PC-9 (cell line): Measurements from ENCODE around the gene TSBP1. TPM values are rescaled to one million over a fixed set of nuclear protein-coding genes. Genes with fewer than 3 reads are reported as not detected.
A peak's percentile ranks its signal among the peaks of the same experiment; 100 is the strongest.

Source experiments
- BruUV-seq: library from RNA; stranded (reverse); fragments of 400-500 nt; replicated peaks from 2 replicates; lab custom pipeline; 2021; lab: Mats Ljungman, UMichigan
- CTCF ChIA-PET: fragments of 300-600 bp; sonication (Branson Sonifier 250); formaldehyde crosslinking; loops from one replicate; lab custom pipeline; 2022; ENCODE audit warnings: antibody characterized with exemption; lab: Charles Lee
- POLR2A ChIA-PET: fragments of 300-600 bp; sonication (Branson Sonifier 250); formaldehyde crosslinking; loops from one replicate; lab custom pipeline; 2022; ENCODE audit warnings: antibody characterized with exemption; ENCODE audit not compliant: unreplicated experiment; lab: Charles Lee
- DNase-seq, 2 experiments: peaks; one replicate each; pipeline versions ENCODE4 v3.0.0 to v3.0.0-alpha.2; 2015 to 2022; ENCODE audit warnings: mixed read lengths in 1 of 2
- H2AFZ ChIP-seq: fragments of 200-600 bp; sonication (generic); 2 replicates; pipeline ENCODE4 v1.8.1; 2017; ENCODE audit warnings: antibody characterized with exemption
- H3F3A ChIP-seq: fragments of 200-600 bp; sonication (generic); 2 replicates; pipeline ENCODE4 v1.8.1; 2017; ENCODE audit warnings: antibody characterized with exemption, mild to moderate bottlenecking, low read depth; ENCODE audit not compliant: insufficient read depth
- H3K27ac ChIP-seq: fragments of 200-600 bp; sonication (generic); 2 replicates; pipeline ENCODE4 v1.6.1; 2016; ENCODE audit warnings: mixed run types
- H3K27me3 ChIP-seq: fragments of 200-600 bp; sonication (generic); 2 replicates; pipeline ENCODE4 v1.6.1; 2016; ENCODE audit warnings: low read depth, mixed run types; ENCODE audit not compliant: insufficient read depth
- H3K36me3 ChIP-seq: fragments of 200-600 bp; sonication (generic); 2 replicates; pipeline ENCODE4 v1.6.1; 2016; ENCODE audit warnings: low read depth, mixed run types
- H3K4me1 ChIP-seq: fragments of 200-600 bp; sonication (generic); replicated peaks from 2 replicates; pipeline ENCODE4 v1.6.1; 2016; ENCODE audit warnings: mixed run types; ENCODE audit not compliant: insufficient read depth
- H3K4me2 ChIP-seq: fragments of 200-600 bp; sonication (generic); 2 replicates; pipeline ENCODE4 v1.6.1; 2017; ENCODE audit warnings: mixed run types
- H3K4me3 ChIP-seq: fragments of 200-600 bp; sonication (generic); 2 replicates; pipeline ENCODE4 v1.6.1; 2016; ENCODE audit warnings: mixed run types
- H3K79me2 ChIP-seq: fragments of 200-600 bp; sonication (generic); 2 replicates; pipeline ENCODE4 v1.6.1; 2017; ENCODE audit warnings: low read depth, mixed run types
- H3K9me2 ChIP-seq: fragments of 200-600 bp; sonication (generic); 2 replicates; pipeline ENCODE4 v1.8.1; 2017; ENCODE audit warnings: mild to moderate bottlenecking; ENCODE audit not compliant: insufficient read depth
- H3K9me3 ChIP-seq: fragments of 200-600 bp; sonication (generic); 2 replicates; pipeline ENCODE4 v1.8.1; 2016; ENCODE audit warnings: low read depth; ENCODE audit not compliant: insufficient read depth
- H4K20me1 ChIP-seq: fragments of 200-600 bp; sonication (generic); 2 replicates; pipeline ENCODE4 v1.8.1; 2017; ENCODE audit not compliant: insufficient read depth
- EZH2 ChIP-seq: fragments of 200-600 bp; sonication (generic); IDR thresholded peaks from 2 replicates; pipeline ENCODE4 v1.8.0; 2017; ENCODE audit warnings: antibody characterized with exemption, low read depth
- intact Hi-C: fragments of 100-400 bp; cut with micrococcal nuclease; formaldehyde crosslinking; loops from one replicate; pipeline ENCODE4 v1.10.0; 2022; ENCODE audit not compliant: unreplicated experiment
- total RNA-seq: library from RNA; stranded (reverse); gene quantifications from 2 replicates; pipeline ENCODE4 v1.2.3, GENCODE V29; 2021
- TF ChIP-seq, protein P1 (sequence below): fragments of 200-600 bp; sonication (generic); conservative IDR thresholded peaks from 2 replicates; pipeline ENCODE4 v1.6.1; 2017; ENCODE audit warnings: mixed run types, antibody characterized with exemption, mild to moderate bottlenecking, moderate library complexity

Gene TSBP1
- total RNA-seq, 1 experiment from 2014 or later: not detected

DNA sequence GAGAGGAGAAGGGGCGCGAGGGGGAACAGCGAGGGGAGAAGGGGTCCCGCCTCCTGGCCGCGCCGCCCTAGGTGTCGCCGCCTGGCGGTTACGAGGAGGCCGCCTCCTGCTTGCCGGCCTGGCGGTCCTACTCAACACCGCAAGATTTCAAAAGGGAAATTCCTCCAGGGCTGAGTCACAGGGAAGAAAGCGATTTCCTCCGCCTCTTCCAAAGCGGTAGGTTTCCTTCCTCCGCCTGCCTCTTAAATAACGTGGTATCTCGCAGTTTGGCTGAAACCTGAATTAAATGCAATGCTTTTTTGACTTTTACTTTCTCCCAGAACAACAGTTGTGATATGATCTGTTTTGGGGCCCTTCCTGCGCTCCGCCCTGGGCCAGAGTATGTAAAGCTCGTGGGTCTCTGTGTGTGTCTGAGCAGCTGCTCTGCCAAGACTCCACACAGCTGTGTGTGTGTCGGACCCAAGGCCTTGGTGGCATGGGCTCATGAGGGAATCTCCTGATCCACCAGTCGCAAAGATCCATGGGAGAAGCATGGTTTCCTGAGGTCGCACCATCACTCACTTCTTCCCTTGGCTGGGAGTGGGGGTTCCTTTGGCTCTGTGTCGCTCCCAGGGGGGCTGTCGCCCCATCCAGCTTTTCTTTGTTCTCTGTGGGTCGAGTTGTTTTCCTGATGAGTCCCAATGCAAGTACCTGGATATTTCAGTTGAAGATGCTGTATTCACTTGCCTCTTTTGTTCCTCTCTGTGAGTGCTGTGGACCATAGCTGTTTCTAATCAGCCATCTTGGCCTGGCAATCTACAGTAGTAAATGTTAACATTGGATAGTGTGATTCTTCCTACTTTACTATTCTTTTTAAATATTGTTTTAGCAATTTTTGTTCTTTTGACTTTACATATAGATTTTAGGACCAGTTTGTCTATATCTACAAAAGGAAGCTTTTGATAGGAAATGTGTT, 116.2 kb downstream of the TSBP1 start:
- intact Hi-C loops: loop anchor here (10.0 kb wide), 1 partner anchor 139 kb away; no protein-coding TSS in a partner anchor
- H3K9me3 ChIP-seq: no peaks in the 10 kb centered on the region
- H3K79me2 ChIP-seq: no peaks in the 10 kb centered on the region
- H3K9me2 ChIP-seq: no peaks in the 10 kb centered on the region
- ChIA-PET POLR2A (no interaction called here), CTCF (interaction anchor here (0.6 to 0.7 kb wide), 2 partner anchors 11 to 1057 kb away, joined by 6 to 7 read pairs; no protein-coding TSS in a partner anchor)
- peaks cover 33% of the 10 kb centered on the region for H3K27me3 ChIP-seq
- peaks cover 5% of the 10 kb centered on the region; the same call in 1 of the 2 replicates for H3K4me1 ChIP-seq
- H3K4me2 ChIP-seq: peak overlapping the region; percentile 69
- H3F3A ChIP-seq: no peaks in the 10 kb centered on the region
- H3K4me3 ChIP-seq: no peak overlapping the region
- 0 out of 2 replicates have a peak overlapping the region, but pooled peaks have one; percentile 18 for H2AFZ ChIP-seq
- TF ChIP-seq, protein P1, sequence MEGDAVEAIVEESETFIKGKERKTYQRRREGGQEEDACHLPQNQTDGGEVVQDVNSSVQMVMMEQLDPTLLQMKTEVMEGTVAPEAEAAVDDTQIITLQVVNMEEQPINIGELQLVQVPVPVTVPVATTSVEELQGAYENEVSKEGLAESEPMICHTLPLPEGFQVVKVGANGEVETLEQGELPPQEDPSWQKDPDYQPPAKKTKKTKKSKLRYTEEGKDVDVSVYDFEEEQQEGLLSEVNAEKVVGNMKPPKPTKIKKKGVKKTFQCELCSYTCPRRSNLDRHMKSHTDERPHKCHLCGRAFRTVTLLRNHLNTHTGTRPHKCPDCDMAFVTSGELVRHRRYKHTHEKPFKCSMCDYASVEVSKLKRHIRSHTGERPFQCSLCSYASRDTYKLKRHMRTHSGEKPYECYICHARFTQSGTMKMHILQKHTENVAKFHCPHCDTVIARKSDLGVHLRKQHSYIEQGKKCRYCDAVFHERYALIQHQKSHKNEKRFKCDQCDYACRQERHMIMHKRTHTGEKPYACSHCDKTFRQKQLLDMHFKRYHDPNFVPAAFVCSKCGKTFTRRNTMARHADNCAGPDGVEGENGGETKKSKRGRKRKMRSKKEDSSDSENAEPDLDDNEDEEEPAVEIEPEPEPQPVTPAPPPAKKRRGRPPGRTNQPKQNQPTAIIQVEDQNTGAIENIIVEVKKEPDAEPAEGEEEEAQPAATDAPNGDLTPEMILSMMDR: peak; percentile 55
- no peak for TF ChIP-seq EZH2
- peak; percentile 73 to 76 for DNase-seq
- H3K27ac ChIP-seq: no peak overlapping the region
- no peaks in the 10 kb centered on the region for H3K36me3 ChIP-seq
- BruUV-seq: TSS peak; percentile 52
- no peaks in the 10 kb centered on the region for H4K20me1 ChIP-seq

DNA sequence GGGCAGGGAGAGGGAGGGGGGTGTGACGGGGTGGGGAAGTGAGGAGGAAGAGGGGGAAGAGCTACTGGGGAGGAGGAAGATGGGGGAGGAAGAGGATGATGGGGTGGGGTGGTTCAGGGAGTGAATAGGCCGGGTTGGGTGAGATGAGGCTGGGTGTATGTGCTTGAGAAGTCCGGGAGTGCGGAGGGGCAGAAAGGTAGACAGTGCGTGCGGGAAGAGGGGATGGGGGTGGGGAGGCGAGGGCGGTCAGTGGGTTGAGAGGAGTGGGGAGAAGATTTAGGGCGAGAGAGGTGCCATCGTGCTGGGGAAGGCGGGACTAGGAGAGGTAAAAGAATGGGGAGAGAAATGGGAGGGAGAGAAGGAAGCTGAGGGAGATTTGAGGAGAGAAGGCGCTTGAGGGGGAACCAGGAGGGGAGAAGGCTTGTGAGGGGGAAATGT, 116.9 kb downstream of the TSBP1 start:
- no peaks in the 10 kb centered on the region for H3K9me2 ChIP-seq
- BruUV-seq: no TSS peak
- CTCF ChIA-PET: interaction anchor here (0.6 to 0.8 kb wide), 4 partner anchors 12 to 1174 kb away, joined by 5 to 17 read pairs (median 6); no protein-coding TSS in a partner anchor
- TF ChIP-seq, protein P1: no peak
- no peak for TF ChIP-seq EZH2
- H3K4me1 ChIP-seq: peaks cover 5% of the 10 kb centered on the region; the same call in 1 of the 2 replicates
- H3K79me2 ChIP-seq: no peaks in the 10 kb centered on the region
- POLR2A ChIA-PET: interaction anchor here (0.6 kb wide), 1 partner anchor 678 kb away, joined by 15 read pairs; no protein-coding TSS in a partner anchor
- no peaks in the 10 kb centered on the region; the same call in 1 of the 2 replicates for H3K9me3 ChIP-seq
- no peak for DNase-seq
- peak overlapping the region; percentile 69; the same call in 1 of the 2 replicates for H3K4me2 ChIP-seq
- H2AFZ ChIP-seq: no peak overlapping the region
- peaks cover 26% of the 10 kb centered on the region for H3K27me3 ChIP-seq
- intact Hi-C loops: loop anchor here (10.0 kb wide), 1 partner anchor 140 kb away; no protein-coding TSS in a partner anchor
- no peaks in the 10 kb centered on the region for H4K20me1 ChIP-seq
- H3F3A ChIP-seq: no peaks in the 10 kb centered on the region
- no peaks in the 10 kb centered on the region for H3K36me3 ChIP-seq
- H3K27ac ChIP-seq: no peak overlapping the region
- H3K4me3 ChIP-seq: no peak overlapping the region

DNA sequence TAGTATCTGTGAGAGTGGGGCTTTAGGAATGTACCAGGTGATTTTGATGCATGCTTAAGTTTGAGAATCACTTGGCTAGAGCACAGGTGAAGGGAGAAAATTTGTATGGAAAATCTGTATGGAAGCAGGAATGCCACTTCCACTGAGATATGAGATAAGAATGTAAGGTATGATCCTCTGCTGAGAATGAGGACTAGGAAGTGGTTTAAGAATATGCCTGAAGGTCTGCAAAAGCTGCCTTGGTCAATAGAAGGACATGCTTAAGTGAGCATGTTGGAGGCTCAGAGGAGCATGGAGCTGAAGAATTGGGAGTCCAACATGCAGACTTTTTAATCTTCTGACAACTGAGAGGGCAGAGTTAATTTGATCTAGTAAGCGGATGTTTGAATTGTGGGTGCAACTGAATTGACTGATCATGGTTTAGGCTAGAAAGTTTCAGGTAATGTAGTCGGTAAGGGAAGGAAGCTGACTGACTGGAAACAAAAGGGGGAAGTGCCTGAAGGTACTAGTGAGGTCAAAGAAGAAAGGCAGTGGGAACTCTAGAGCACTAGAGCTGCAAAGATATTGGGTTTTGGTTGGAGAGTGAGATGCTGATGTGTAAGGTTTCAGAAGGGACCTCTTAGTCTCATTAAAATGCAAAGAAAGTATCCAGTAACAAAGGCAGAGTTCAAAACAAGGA, 119.2 kb downstream of the TSBP1 start:
- POLR2A ChIA-PET: no interaction called here
- TF ChIP-seq, protein P1: no peak
- TF ChIP-seq EZH2: no peak
- Histone ChIP-seq H3K9me2 (no peaks in the 10 kb centered on the region), H3K27ac (no peak overlapping the region), H3K4me1 (peaks cover 5% of the 10 kb centered on the region; the same call in 1 of the 2 replicates), H3K27me3 (peaks cover 17% of the 10 kb centered on the region; the same call in 1 of the 2 replicates), H3K36me3 (no peaks in the 10 kb centered on the region), H2AFZ (no peak overlapping the region), H3K79me2 (no peaks in the 10 kb centered on the region), H3K4me3 (no peak overlapping the region), H4K20me1 (no peaks in the 10 kb centered on the region), H3F3A (no peaks in the 10 kb centered on the region), H3K4me2 (no peak overlapping the region), H3K9me3 (peaks cover 5% of the 10 kb centered on the region; the same call in 1 of the 2 replicates)
- intact Hi-C loops: loop anchor here (10.0 kb wide), 1 partner anchor 142 kb away; no protein-coding TSS in a partner anchor
- CTCF ChIA-PET: no interaction called here
- DNase-seq: no peak
- no TSS peak for BruUV-seq
